ENCODE data around the gene ERI3. TPM values are rescaled to one million over a fixed set of nuclear protein-coding genes. Genes with fewer than 3 reads are reported as not detected.

ERI3 gene
- total RNA-seq, 2 donors from 2014 or later, result 38.0 to 40.4 TPM

GRCh38 chr1:44240802-44241671 lies 114.0 kb downstream of the ERI3 start:
- TF ChIP-seq, protein P1, sequence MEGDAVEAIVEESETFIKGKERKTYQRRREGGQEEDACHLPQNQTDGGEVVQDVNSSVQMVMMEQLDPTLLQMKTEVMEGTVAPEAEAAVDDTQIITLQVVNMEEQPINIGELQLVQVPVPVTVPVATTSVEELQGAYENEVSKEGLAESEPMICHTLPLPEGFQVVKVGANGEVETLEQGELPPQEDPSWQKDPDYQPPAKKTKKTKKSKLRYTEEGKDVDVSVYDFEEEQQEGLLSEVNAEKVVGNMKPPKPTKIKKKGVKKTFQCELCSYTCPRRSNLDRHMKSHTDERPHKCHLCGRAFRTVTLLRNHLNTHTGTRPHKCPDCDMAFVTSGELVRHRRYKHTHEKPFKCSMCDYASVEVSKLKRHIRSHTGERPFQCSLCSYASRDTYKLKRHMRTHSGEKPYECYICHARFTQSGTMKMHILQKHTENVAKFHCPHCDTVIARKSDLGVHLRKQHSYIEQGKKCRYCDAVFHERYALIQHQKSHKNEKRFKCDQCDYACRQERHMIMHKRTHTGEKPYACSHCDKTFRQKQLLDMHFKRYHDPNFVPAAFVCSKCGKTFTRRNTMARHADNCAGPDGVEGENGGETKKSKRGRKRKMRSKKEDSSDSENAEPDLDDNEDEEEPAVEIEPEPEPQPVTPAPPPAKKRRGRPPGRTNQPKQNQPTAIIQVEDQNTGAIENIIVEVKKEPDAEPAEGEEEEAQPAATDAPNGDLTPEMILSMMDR (IDR thresholded peaks at IDR 0.05), result no peak
- Histone ChIP-seq H3K27me3 (no peaks in the 10 kb centered on the region), H3K27ac (peak overlapping the region; percentile 82 to 87), H3K9me3 (no peaks in the 10 kb centered on the region), H3K4me3 (no peak overlapping the region), H3K4me1 (peaks cover 0 to 29% of the 10 kb centered on the region in 2 donors), H3K36me3 (no peaks in the 10 kb centered on the region)
- DNase-seq (ENCODE audit: low spot score), result no peak

- Histone ChIP-seq H3K4me1 (peaks cover 0 to 29% of the 10 kb centered on the region in 2 donors), H3K27ac (peak overlapping the region; percentile 82 to 87), H3K9me3 (no peaks in the 10 kb centered on the region), H3K27me3 (no peaks in the 10 kb centered on the region), H3K4me3 (no peak overlapping the region), H3K36me3 (no peaks in the 10 kb centered on the region)
- no peak for DNase-seq (ENCODE audit: low spot score)
- TF ChIP-seq, protein P1 (IDR thresholded peaks at IDR 0.05), result no peak
Measured at GRCh38 chr1:44239961-44240371, 115.1 kb downstream of the ERI3 start.

DNA sequence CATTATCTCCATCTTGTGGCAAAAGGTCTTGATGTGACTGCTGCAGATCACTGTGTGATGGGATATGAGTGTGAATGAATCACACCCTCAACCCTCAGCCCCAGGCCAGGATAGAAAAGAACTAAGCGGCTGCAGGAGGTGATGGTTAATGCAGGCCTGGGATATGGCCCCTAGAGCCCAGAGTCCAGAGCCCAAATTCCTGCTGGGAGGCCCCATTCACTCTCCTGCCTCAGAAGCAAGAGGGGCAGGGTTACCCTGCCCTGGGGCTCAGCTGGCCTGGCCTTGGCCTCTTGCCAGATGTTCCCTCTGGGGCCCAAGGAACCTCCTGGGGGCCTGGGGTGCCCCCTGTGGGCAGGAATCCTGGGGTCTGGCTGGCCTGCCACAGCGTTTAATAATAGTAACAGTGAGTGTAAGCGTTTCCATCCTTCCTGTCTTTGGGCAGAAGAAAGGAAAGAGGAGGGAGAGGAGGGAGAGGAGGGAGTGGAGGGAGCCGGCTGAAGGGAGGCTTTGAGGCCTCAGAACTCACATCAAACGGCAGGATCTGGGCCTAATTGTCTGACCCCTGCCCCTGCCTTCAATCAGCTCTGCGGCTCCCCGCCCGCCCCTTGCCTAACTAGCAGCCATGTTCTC lies 115.6 kb downstream of the ERI3 start:
- Histone ChIP-seq H3K36me3 (no peaks in the 10 kb centered on the region), H3K4me3 (no peak overlapping the region), H3K9me3 (no peaks in the 10 kb centered on the region), H3K27ac (peak overlapping the region; percentile 82 to 87), H3K4me1 (peaks cover 0 to 29% of the 10 kb centered on the region in 2 donors), H3K27me3 (no peaks in the 10 kb centered on the region)
- no peak for DNase-seq (ENCODE audit: low spot score)
- TF ChIP-seq, protein P1 (IDR thresholded peaks at IDR 0.05), result peak in 1 of 2 donors; percentile 44

DNA sequence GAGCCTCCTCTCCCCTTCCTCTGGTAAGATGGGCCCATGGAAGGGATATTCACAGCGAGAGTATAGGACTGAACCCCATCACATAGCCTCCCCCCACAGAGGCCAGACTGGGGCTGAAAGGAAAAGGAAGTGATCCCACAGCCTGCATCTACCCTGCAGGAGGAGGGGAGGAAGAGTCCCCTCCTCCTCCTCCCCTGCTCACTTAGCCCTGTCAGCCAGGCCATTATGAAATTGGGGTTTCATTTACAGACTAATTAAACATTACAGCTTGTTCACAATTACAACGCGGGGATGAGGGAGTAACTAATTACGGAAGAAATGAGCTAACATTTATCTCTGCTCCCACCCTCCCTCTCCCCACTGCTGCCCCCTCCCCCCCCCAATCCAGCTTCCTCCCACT lies 116.4 kb downstream of the ERI3 start:
- H3K4me3 ChIP-seq, result no peak overlapping the region
- DNase-seq (ENCODE audit: low spot score), result no peak
- H3K9me3 ChIP-seq, result no peaks in the 10 kb centered on the region
- no peaks in the 10 kb centered on the region for H3K36me3 ChIP-seq
- no peaks in the 10 kb centered on the region for H3K27me3 ChIP-seq
- peak overlapping the region in 1 of 2 donors; percentile 87 for H3K27ac ChIP-seq
- peaks cover 0 to 29% of the 10 kb centered on the region in 2 donors for H3K4me1 ChIP-seq
- TF ChIP-seq, protein P1 (IDR thresholded peaks at IDR 0.05), result no peak

DNA sequence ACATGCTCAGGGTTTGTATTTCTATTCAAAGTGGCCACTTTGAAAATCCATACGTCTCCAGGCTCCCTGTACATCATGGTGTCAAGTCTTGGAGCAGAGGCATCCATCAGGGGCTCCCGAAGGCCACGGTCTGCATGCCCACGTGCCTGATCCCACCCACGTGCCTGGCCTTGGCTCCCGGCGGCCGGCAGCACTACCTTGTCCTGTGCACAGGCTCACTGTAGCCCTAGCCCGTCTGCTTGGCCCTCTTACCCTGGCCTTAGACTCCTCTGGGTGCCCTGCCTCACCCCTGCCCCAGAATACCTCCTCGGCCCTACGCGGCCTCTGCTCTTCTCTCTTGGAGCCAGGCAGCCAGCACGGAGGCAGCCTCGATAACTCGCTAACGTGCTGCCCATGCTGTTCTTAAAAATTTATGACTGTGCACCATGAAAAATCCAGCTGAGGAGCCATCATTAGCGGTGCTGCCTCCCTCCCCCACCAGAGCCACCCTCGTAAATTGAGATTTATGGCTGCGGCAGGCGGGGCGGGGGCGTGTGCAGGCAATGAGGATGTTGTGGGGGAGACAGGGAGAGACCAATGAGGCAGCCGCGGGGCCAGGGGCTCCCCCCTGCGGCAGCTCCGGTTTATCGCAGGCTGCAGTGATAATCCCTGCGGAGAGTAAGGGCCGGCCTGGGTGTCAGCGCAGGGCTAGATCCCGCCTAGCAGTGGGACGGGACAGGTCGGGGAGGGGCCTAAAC lies 117.2 kb downstream of the ERI3 start:
- Histone ChIP-seq H3K4me3 (no peak overlapping the region), H3K9me3 (no peaks in the 10 kb centered on the region), H3K36me3 (no peaks in the 10 kb centered on the region), H3K27me3 (no peaks in the 10 kb centered on the region), H3K4me1 (peaks cover 0 to 29% of the 10 kb centered on the region in 2 donors), H3K27ac (no peak overlapping the region)
- TF ChIP-seq, protein P1 (IDR thresholded peaks at IDR 0.05), result peak in 1 of 2 donors; percentile 50
- DNase-seq (ENCODE audit: low spot score), result no peak

All from right atrium auricular region (tissue), 2 donors.